COR-L47 (cell line): Measurements from ENCODE around the gene PLIN1.

Experiments used
- DNase-seq: peaks from one replicate; lab custom pipeline; 2025; lab: John Stamatoyannopoulos, UW

The PLIN1 gene

GRCh38 chr15:89627256-89627970 is 51.8 kb downstream of the PLIN1 start:
- DNase-seq, result no peak

- DNase-seq, result no peak
Measured at GRCh38 chr15:89625716-89626115, 53.5 kb downstream of the PLIN1 start.

GRCh38 chr15:89623165-89623564 is 56.0 kb downstream of the PLIN1 start:
- DNase-seq, result no peak

DNA sequence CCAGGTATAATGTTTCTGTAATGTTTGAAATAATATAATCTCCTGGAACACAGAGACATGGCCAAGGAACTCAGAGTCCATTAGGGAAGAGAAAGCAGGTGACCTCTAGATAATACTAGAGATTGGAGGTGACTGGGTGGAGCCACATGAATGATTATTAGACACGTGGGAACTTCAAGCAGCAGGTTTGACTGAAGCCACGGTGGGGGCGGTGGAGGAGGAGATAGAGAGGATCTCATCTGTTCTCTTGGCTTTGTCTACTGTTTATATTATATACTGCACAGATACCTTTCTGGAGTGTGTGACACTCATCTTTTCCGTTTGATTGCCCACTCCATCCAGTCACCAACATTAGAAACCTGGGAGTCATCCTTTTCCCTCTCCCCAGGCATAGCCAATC is 57.6 kb downstream of the PLIN1 start:
- no peak for DNase-seq

DNA sequence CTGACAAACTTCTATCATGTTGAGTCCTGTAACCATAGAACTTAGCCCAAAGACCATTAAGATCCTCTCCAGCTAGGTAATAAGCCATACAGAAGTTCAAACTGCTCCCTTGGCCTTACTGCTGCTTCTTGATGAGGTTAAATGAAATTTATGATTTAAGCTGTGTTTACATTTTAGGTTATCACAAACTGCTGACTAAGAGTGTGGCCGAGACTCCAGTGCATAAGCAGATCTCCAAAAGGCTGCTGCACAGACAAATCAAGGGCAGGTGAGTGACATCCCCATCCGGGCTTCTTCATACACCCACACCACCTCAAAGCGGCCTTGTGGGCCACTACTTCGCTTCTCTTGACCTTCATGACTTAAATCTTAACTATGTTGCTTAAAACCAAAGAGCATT is 62.9 kb downstream of the PLIN1 start:
- no peak for DNase-seq

- no peak for DNase-seq
Measured at GRCh38 chr15:89615135-89615534, 64.0 kb downstream of the PLIN1 start.
